ENCODE measurements around the gene FADS2. TPM values are rescaled to one million over a fixed set of nuclear protein-coding genes. Genes with fewer than 3 reads are reported as not detected.
A peak's percentile ranks its signal among the peaks of the same experiment; 100 is the strongest.

Gene FADS2
- total and polyA plus RNA-seq, 9 of the 15 experiments (the other 6 are each of a cell fraction or from before 2014, with no cell fraction given) = 2.9 to 42.8 (median 16.2) TPM

DNA sequence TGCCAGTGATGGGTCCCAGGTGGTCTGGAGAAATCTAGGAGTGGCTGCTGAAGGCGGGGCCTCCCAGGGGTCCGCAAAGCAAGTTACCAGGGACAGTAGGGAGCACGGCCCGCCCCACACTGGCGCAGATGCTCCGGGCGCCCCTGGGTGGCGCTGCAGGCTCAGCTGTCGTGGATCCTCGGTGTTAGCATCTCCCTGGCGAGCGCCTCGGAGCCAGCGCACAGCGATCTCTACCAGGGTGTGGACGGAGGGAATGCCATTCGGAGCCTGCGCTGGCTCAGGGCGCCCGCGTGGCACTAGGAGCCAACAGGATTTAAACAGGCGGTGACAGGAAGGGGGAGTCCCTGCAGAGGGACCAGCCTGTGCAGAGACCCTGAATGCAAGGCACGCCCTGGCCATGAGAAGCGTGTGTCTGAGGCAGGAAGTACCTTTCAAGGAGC is 43.1 kb downstream of the FADS2 start (continued):
- TF ChIP-seq ZHX1 (conservative IDR thresholded peaks at IDR 0.05; ENCODE audit: low read length) (no peak), DACH1 (IDR thresholded peaks at IDR 0.05; ENCODE audit: partially characterized antibody) (peak; percentile 15), STAT5A (IDR thresholded peaks at IDR 0.05; ENCODE audit: borderline replicate concordance, low read length) (no peak), STAG1 (CRISPR knock-in tag; IDR thresholded peaks at IDR 0.05; ENCODE audit: borderline replicate concordance) (peak; percentile 82; the same call in 1 of the 2 replicates), BRCA1 (IDR thresholded peaks at IDR 0.05) (no peak), BRCA1 (CRISPR knock-in tag; IDR thresholded peaks at IDR 0.05) (no peak), NFE2L1 (tag; IDR thresholded peaks at IDR 0.05; ENCODE audit: borderline replicate concordance, low read depth) (no peak), BCOR (IDR thresholded peaks at IDR 0.05) (peak; percentile 25; the same call in 1 of the 2 replicates), ZNF707 (CRISPR knock-in tag; conservative IDR thresholded peaks at IDR 0.05) (no peak), NUFIP1 (IDR thresholded peaks at IDR 0.05; ENCODE audit: partially characterized antibody) (no peak), ZNF232 (CRISPR knock-in tag; IDR thresholded peaks at IDR 0.05) (0 out of 2 replicates have a peak, but pooled peaks have one; percentile 41), MBD1 (CRISPR knock-in tag; IDR thresholded peaks at IDR 0.05) (no peak), ATF1 (CRISPR knock-in tag; IDR thresholded peaks at IDR 0.05) (no peak), ATF1 (tag; IDR thresholded peaks at IDR 0.05) (peak; percentile 54), CBX8 (IDR thresholded peaks at IDR 0.05; ENCODE audit: borderline replicate concordance, extremely low read depth, low read depth, low read length, poor library complexity, severe bottlenecking) (no peak), ZNF436 (CRISPR knock-in tag; IDR thresholded peaks at IDR 0.05) (no peak), HNRNPK (IDR thresholded peaks at IDR 0.05; ENCODE audit: low read depth, low read length, poor library complexity, severe bottlenecking) (no peak), ZNF780A (CRISPR knock-in tag; IDR thresholded peaks at IDR 0.05) (no peak), TSC22D4 (tag; IDR thresholded peaks at IDR 0.05) (no peak)
- TF ChIP-seq, protein P1, sequence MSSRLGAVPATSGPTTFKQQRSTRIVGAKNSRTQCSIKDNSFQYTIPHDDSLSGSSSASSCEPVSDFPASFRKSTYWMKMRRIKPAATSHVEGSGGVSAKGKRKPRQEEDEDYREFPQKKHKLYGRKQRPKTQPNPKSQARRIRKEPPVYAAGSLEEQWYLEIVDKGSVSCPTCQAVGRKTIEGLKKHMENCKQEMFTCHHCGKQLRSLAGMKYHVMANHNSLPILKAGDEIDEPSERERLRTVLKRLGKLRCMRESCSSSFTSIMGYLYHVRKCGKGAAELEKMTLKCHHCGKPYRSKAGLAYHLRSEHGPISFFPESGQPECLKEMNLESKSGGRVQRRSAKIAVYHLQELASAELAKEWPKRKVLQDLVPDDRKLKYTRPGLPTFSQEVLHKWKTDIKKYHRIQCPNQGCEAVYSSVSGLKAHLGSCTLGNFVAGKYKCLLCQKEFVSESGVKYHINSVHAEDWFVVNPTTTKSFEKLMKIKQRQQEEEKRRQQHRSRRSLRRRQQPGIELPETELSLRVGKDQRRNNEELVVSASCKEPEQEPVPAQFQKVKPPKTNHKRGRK (tag; IDR thresholded peaks at IDR 0.05) = no peak
- TF ChIP-seq, protein P2, sequence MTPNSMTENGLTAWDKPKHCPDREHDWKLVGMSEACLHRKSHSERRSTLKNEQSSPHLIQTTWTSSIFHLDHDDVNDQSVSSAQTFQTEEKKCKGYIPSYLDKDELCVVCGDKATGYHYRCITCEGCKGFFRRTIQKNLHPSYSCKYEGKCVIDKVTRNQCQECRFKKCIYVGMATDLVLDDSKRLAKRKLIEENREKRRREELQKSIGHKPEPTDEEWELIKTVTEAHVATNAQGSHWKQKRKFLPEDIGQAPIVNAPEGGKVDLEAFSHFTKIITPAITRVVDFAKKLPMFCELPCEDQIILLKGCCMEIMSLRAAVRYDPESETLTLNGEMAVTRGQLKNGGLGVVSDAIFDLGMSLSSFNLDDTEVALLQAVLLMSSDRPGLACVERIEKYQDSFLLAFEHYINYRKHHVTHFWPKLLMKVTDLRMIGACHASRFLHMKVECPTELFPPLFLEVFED (CRISPR knock-in tag; conservative IDR thresholded peaks at IDR 0.05) = no peak
- TF ChIP-seq, protein P3, sequence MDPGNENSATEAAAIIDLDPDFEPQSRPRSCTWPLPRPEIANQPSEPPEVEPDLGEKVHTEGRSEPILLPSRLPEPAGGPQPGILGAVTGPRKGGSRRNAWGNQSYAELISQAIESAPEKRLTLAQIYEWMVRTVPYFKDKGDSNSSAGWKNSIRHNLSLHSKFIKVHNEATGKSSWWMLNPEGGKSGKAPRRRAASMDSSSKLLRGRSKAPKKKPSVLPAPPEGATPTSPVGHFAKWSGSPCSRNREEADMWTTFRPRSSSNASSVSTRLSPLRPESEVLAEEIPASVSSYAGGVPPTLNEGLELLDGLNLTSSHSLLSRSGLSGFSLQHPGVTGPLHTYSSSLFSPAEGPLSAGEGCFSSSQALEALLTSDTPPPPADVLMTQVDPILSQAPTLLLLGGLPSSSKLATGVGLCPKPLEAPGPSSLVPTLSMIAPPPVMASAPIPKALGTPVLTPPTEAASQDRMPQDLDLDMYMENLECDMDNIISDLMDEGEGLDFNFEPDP (CRISPR knock-in tag; IDR thresholded peaks at IDR 0.05) = no peak
